Trophoblast cell (in vitro differentiated cells and primary cell): ENCODE results near the gene SLC6A18.
A peak's percentile ranks its signal among the peaks of the same experiment; 100 is the strongest.

Experiments
- DNase-seq, 2 donors: peaks; one replicate each; pipeline ENCODE4 v3.0.0-alpha.2; 2016
- H2AFZ ChIP-seq: 2 replicates; pipeline ENCODE4 v1.6.1; 2013; ENCODE audit warnings: low read length, moderate library complexity, mild to moderate bottlenecking; ENCODE audit not compliant: insufficient read depth, poor library complexity
- H2AK5ac ChIP-seq: 2 replicates; pipeline ENCODE4 v1.6.1; 2013; ENCODE audit warnings: mild to moderate bottlenecking, low read length
- H2BK120ac ChIP-seq: 2 replicates; pipeline ENCODE4 v1.6.1; 2013; ENCODE audit warnings: low read length, mild to moderate bottlenecking, moderate library complexity; ENCODE audit not compliant: insufficient read depth, poor library complexity
- H2BK12ac ChIP-seq: 2 replicates; pipeline ENCODE4 v1.6.1; 2013; ENCODE audit warnings: mild to moderate bottlenecking, low read length, moderate library complexity
- H2BK5ac ChIP-seq: 2 replicates; pipeline ENCODE4 v1.6.1; 2013; ENCODE audit warnings: low read length, low read depth, moderate library complexity, mild to moderate bottlenecking; ENCODE audit not compliant: poor library complexity
- H3K14ac ChIP-seq: 2 replicates; pipeline ENCODE4 v1.6.1; 2013; ENCODE audit warnings: mild to moderate bottlenecking, low read length
- H3K18ac ChIP-seq: 2 replicates; pipeline ENCODE4 v1.6.1; 2013; ENCODE audit warnings: mild to moderate bottlenecking, low read length
- H3K23ac ChIP-seq: 2 replicates; pipeline ENCODE4 v1.6.1; 2013; ENCODE audit warnings: low read length
- H3K27ac ChIP-seq: 2 replicates; pipeline ENCODE4 v1.5.1; 2013; ENCODE audit warnings: low read depth, mild to moderate bottlenecking, inconsistent platforms, low read length, moderate library complexity
- H3K27me3 ChIP-seq: 2 replicates; pipeline ENCODE4 v1.6.1; 2013; ENCODE audit warnings: inconsistent platforms, mild to moderate bottlenecking, low read length, moderate library complexity; ENCODE audit not compliant: insufficient read depth
- H3K36me3 ChIP-seq, 2 experiments: 1 replicate in 1 of 2; 2 replicates in 1 of 2; pipeline ENCODE4 v1.6.1; 2013; ENCODE audit warnings: low read length in 2 of 2, mild to moderate bottlenecking in 2 of 2, moderate library complexity in 1 of 2; ENCODE audit not compliant: insufficient read depth in 2 of 2, control insufficient read depth in 1 of 2
- H3K4ac ChIP-seq: 2 replicates; pipeline ENCODE4 v1.6.1; 2013; ENCODE audit warnings: low read depth, mild to moderate bottlenecking, low read length, moderate library complexity
- H3K4me1 ChIP-seq, 2 experiments: 1 replicate in 1 of 2; 2 replicates in 1 of 2; pipeline ENCODE4 v1.6.1; 2013; ENCODE audit warnings: low read length in 2 of 2, mild to moderate bottlenecking in 2 of 2, moderate library complexity in 1 of 2; ENCODE audit not compliant: insufficient read depth in 2 of 2, control insufficient read depth in 1 of 2
- H3K4me2 ChIP-seq: 2 replicates; pipeline ENCODE4 v1.6.1; 2013; ENCODE audit warnings: inconsistent platforms, mild to moderate bottlenecking, low read length, moderate library complexity
- H3K4me3 ChIP-seq: 2 replicates; pipeline ENCODE4 v1.5.1; 2013; ENCODE audit warnings: mild to moderate bottlenecking, low read depth, low read length, inconsistent platforms
- H3K79me1 ChIP-seq: one replicate; pipeline ENCODE4 v1.6.1; 2013; ENCODE audit warnings: low read length
- H3K79me2 ChIP-seq: 2 replicates; pipeline ENCODE4 v1.6.1; 2013; ENCODE audit warnings: low read length, mild to moderate bottlenecking; ENCODE audit not compliant: control insufficient read depth, insufficient read depth, poor library complexity
- H3K9ac ChIP-seq: 2 replicates; pipeline ENCODE4 v1.6.1; 2013; ENCODE audit warnings: mild to moderate bottlenecking, low read length
- H3K9me3 ChIP-seq: 2 replicates; pipeline ENCODE4 v1.6.1; 2013; ENCODE audit warnings: low read depth, mild to moderate bottlenecking, control low read depth, inconsistent platforms, low read length; ENCODE audit not compliant: insufficient read depth
- H4K12ac ChIP-seq: 2 replicates; pipeline ENCODE4 v1.6.1; 2013; ENCODE audit warnings: low read depth, mild to moderate bottlenecking, low read length, moderate library complexity
- H4K8ac ChIP-seq: 2 replicates; pipeline ENCODE4 v1.6.1; 2013; ENCODE audit warnings: low read depth, mild to moderate bottlenecking, low read length, moderate library complexity
- H4K91ac ChIP-seq: one replicate; pipeline ENCODE4 v1.6.1; 2013; ENCODE audit warnings: low read depth, mild to moderate bottlenecking, low read length, moderate library complexity
- WGBS: extraction: QIAGEN DNeasy Blood & Tissue Kit; methylation state at CpG from one replicate; pipeline ENCODE4 v1.1.7; 2013; ENCODE audit warnings: missing lambda C conversion rate; ENCODE audit not compliant: insufficient read length, insufficient coverage; ENCODE audit errors: extremely low coverage; 5-methylcytosine and 5-hydroxymethylcytosine counted together

SLC6A18 gene

GRCh38 chr5:1216918-1217295 lies 8.3 kb upstream of the SLC6A18 start:
- no peaks in the 10 kb centered on the region for H3K4me1 ChIP-seq
- no peak for DNase-seq
- no peaks in the 10 kb centered on the region for H3K79me1 ChIP-seq
- H3K79me2 ChIP-seq = no peaks in the 10 kb centered on the region
- H3K27ac ChIP-seq = no peak overlapping the region
- no peak overlapping the region for H3K23ac ChIP-seq
- no peak overlapping the region for H2BK120ac ChIP-seq
- no peak overlapping the region for H4K91ac ChIP-seq
- no peak overlapping the region for H3K4me2 ChIP-seq
- H4K12ac ChIP-seq = no peak overlapping the region
- no peaks in the 10 kb centered on the region for H3K36me3 ChIP-seq
- H3K9ac ChIP-seq = no peak overlapping the region
- H3K9me3 ChIP-seq = peaks cover 19% of the 10 kb centered on the region
- H3K14ac ChIP-seq = no peak overlapping the region
- no peak overlapping the region for H2AK5ac ChIP-seq
- H3K27me3 ChIP-seq = no peaks in the 10 kb centered on the region
- no peak overlapping the region for H4K8ac ChIP-seq
- H3K4ac ChIP-seq = no peak overlapping the region
- no peak overlapping the region for H2BK5ac ChIP-seq
- peak overlapping the region; percentile 21 for H3K4me3 ChIP-seq
- no CpG with 5 or more reads among the region's 18 CpGs for WGBS
- H3K18ac ChIP-seq = no peak overlapping the region
- no peak overlapping the region for H2BK12ac ChIP-seq
- no peak overlapping the region for H2AFZ ChIP-seq

- no peak overlapping the region for H2AK5ac ChIP-seq
- no peak overlapping the region for H2BK12ac ChIP-seq
- DNase-seq = no peak
- no peaks in the 10 kb centered on the region for H3K79me2 ChIP-seq
- H3K9me3 ChIP-seq = peaks cover 23% of the 10 kb centered on the region
- no peak overlapping the region for H2AFZ ChIP-seq
- H3K4me2 ChIP-seq = no peak overlapping the region
- no peak overlapping the region for H4K8ac ChIP-seq
- H4K12ac ChIP-seq = no peak overlapping the region
- H3K4me1 ChIP-seq = no peaks in the 10 kb centered on the region
- H3K4me3 ChIP-seq = no peak overlapping the region
- no peaks in the 10 kb centered on the region for H3K36me3 ChIP-seq
- H2BK120ac ChIP-seq = no peak overlapping the region
- H3K79me1 ChIP-seq = no peaks in the 10 kb centered on the region
- no peak overlapping the region for H2BK5ac ChIP-seq
- H3K27ac ChIP-seq = no peak overlapping the region
- WGBS = no CpG with 5 or more reads among the region's 24 CpGs
- no peaks in the 10 kb centered on the region for H3K27me3 ChIP-seq
- H3K18ac ChIP-seq = no peak overlapping the region
- H4K91ac ChIP-seq = no peak overlapping the region
- H3K4ac ChIP-seq = no peak overlapping the region
- no peak overlapping the region for H3K9ac ChIP-seq
- no peak overlapping the region for H3K14ac ChIP-seq
- H3K23ac ChIP-seq = no peak overlapping the region
These were observed 7.5 kb upstream of the SLC6A18 start for GRCh38 chr5:1217596-1218206.

DNA sequence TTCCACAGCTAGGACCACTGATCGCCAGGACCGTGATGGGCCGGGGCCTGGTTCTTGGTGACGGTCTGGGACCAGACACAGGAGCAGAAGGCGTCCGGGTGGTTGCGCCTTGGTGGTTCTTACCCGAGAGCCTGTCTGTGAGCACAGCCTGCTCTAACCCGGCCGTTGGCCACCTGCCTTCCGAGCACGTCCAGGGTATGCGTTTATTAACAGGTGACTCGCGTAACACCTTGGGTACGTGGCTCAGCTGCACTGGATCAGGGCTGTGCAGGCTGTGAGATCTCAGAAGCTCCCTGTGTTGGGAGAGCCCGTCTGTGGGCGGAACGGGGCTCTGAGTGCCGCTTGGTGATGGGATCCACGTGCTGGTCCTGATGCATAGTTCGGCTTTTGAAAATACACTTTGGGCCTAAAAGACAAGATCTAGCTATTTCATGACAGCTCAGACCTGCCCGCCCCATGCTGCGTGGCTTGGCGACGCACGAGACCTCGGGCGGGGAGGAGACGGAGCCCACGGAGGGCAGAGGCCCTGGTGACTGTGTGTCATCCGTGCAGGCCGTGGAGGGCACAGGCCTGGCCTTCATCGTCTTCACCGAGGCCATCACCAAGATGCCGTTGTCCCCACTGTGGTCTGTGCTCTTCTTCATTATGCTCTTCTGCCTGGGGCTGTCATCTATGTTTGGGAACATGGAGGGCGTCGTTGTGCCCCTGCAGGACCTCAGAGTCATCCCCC lies 6.7 kb upstream of the SLC6A18 start:
- no peak overlapping the region for H2BK5ac ChIP-seq
- no peak overlapping the region for H2BK12ac ChIP-seq
- H3K4ac ChIP-seq = no peak overlapping the region
- no peak overlapping the region for H3K14ac ChIP-seq
- no peak overlapping the region for H3K4me2 ChIP-seq
- no peaks in the 10 kb centered on the region for H3K36me3 ChIP-seq
- no peak overlapping the region for H4K91ac ChIP-seq
- H2BK120ac ChIP-seq = no peak overlapping the region
- peaks cover 23% of the 10 kb centered on the region for H3K9me3 ChIP-seq
- no peaks in the 10 kb centered on the region for H3K27me3 ChIP-seq
- H3K4me1 ChIP-seq = no peaks in the 10 kb centered on the region
- H3K79me2 ChIP-seq = no peaks in the 10 kb centered on the region
- WGBS = no CpG with 5 or more reads among the region's 38 CpGs
- H4K8ac ChIP-seq = no peak overlapping the region
- no peak overlapping the region for H3K27ac ChIP-seq
- H3K79me1 ChIP-seq = no peaks in the 10 kb centered on the region
- no peak overlapping the region for H3K18ac ChIP-seq
- H4K12ac ChIP-seq = no peak overlapping the region
- H2AFZ ChIP-seq = no peak overlapping the region
- H3K4me3 ChIP-seq = no peak overlapping the region
- DNase-seq = no peak
- H3K23ac ChIP-seq = no peak overlapping the region
- H3K9ac ChIP-seq = no peak overlapping the region
- H2AK5ac ChIP-seq = no peak overlapping the region

GRCh38 chr5:1219098-1219767 lies 5.9 kb upstream of the SLC6A18 start:
- Histone ChIP-seq H3K14ac (no peak overlapping the region), H4K8ac (no peak overlapping the region)

More at GRCh38 chr5:1219098-1219767, 5.9 kb upstream of the SLC6A18 start:
- Histone ChIP-seq H2BK5ac (no peak overlapping the region), H3K36me3 (no peaks in the 10 kb centered on the region), H2BK12ac (no peak overlapping the region), H3K4me3 (no peak overlapping the region), H2AFZ (no peak overlapping the region), H3K4ac (no peak overlapping the region), H3K4me2 (no peak overlapping the region), H3K9ac (no peak overlapping the region), H4K91ac (no peak overlapping the region), H3K79me1 (no peaks in the 10 kb centered on the region), H3K9me3 (peaks cover 25% of the 10 kb centered on the region), H3K27me3 (no peaks in the 10 kb centered on the region), H3K23ac (no peak overlapping the region), H2BK120ac (no peak overlapping the region), H3K79me2 (no peaks in the 10 kb centered on the region), H4K12ac (no peak overlapping the region), H3K18ac (no peak overlapping the region), H3K4me1 (no peaks in the 10 kb centered on the region), H3K27ac (no peak overlapping the region), H2AK5ac (no peak overlapping the region)
- no peak for DNase-seq
- WGBS = no CpG with 5 or more reads among the region's 38 CpGs
